Prostate gland (tissue), 2 donors: ENCODE results near the gene GASK1A.

Experiments
- CTCF ChIP-seq, 4 experiments: fragments of 200-600 bp in 2 of 4; fragments of 450-650 bp in 2 of 4; sonication (generic) in 2 of 4; IDR thresholded peaks; 1 replicate in 3 of 4; 2 replicates in 1 of 4; pipeline ENCODE4 v1.5.1; 2016 to 2019; ENCODE audit warnings: antibody characterized with exemption in 4 of 4, mild to moderate bottlenecking in 2 of 4, moderate library complexity in 2 of 4
- POLR2A ChIP-seq: fragments of 450-650 bp; IDR thresholded peaks from one replicate; pipeline ENCODE4 v1.6.1; 2016; ENCODE audit warnings: antibody characterized with exemption, mild to moderate bottlenecking

DNA sequence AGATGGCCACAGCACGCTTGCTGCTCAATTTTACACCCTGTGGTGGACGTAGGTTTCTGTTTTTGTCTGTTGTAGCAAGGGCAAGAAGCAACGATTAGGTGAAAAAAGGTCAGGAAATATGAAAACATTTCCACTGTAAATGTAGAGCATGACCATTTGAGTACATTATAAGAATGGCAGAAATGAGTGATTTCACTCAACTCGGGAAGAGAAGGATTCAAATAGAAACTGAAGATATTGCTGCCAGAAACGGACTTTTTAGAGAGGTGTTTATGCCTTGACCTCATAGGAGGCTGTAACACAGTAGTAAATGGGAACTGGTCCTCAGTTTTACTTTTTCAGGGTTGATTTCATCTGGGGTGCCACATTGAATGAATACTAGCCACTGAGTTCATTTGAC lies 33.1 kb upstream of the GASK1A start:
- no peak for TF ChIP-seq CTCF (IDR thresholded peaks at IDR 0.05)
- TF ChIP-seq POLR2A = no peak
